D341Med (cell line): Measurements from ENCODE around the gene REXO1.

Experiments used
- DNase-seq: peaks from one replicate; pipeline ENCODE4 v3.0.0; 2012; ENCODE audit warnings: low spot score

The REXO1 gene

GRCh38 chr19:1790054-1790792 is 58.1 kb downstream of the REXO1 start:
- no peak for DNase-seq

GRCh38 chr19:1789261-1790041 is 58.8 kb downstream of the REXO1 start:
- DNase-seq = peak; percentile 61

DNA sequence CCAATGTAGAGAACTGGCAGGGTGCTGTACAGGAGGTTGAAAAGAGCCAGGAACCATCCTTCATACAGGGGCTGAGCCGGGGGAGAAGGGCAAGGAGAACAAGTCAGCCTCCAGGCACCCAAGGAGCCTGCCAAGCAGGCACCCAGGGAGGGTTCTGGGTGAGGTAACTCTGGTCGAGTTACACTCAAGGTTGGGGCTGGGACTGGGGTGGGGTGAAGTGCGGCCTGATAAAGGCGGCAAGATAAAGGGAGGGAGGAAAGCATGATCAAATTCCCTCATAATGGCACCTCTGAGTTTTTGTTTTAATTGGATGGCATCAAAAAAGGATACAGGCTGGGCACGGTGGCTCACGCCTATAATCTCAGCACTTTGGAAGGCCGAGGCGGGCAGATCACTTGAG is 61.2 kb downstream of the REXO1 start:
- no peak for DNase-seq

DNA sequence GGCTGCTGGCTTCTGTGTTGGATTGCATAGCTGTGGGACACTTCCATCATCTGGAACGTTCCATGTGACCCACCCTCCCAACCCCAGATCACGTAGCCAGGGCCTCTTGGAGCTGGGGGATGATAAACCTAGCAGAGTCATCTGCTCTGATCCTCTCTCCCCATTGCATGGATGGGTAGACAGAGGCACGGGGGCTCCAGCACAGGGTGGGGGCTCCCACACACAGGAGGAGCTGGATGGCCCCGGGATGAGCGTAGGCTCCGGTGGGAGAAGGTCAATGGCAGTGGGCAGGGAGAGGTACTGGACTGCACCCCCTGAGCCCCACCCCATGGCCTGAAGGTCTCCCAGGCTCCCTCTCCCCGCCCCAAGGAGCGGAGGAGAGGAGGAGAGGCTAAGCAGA is 61.6 kb downstream of the REXO1 start:
- no peak for DNase-seq

DNA sequence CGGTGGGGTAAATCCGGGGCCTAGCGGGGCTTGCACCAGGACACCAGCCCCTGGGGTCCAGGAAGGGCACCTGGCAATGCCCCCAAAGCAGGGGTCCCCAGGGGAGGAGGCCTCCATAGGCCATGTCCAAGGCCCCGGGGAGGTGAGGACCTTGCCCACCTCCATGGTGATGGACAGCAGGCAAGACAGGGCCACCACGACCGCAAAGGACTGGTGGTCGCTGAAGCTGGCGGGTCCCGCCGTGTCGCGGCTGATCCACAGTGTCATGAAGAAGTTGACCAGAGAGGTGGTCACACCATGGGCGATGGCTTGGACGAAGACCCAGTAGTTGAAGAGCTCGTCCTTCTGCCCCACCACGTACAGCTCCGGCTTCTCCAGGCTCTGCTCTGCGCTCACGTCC is 63.0 kb downstream of the REXO1 start:
- no peak for DNase-seq

GRCh38 chr19:1783874-1784273 is 64.4 kb downstream of the REXO1 start:
- no peak for DNase-seq

DNA sequence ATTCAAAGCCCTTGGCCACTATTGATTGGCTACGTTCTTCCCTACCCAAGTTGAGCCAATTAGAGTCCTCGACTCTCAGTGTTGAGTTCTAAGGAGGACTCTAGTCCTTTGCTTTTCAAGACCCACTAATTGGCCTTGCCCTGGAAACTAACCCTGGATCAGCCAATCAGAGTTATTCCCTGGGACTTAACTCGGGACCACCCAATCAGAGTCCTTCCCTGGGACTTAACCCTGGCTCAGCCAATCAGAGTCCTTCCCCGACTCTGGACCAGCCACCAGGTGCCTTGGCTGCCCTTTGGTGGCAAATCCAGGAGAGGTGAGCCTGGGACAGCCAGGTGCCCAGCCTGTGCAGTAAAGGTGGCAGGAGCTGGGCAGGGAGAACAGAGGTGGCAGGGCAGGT is 64.9 kb downstream of the REXO1 start:
- DNase-seq = no peak

DNA sequence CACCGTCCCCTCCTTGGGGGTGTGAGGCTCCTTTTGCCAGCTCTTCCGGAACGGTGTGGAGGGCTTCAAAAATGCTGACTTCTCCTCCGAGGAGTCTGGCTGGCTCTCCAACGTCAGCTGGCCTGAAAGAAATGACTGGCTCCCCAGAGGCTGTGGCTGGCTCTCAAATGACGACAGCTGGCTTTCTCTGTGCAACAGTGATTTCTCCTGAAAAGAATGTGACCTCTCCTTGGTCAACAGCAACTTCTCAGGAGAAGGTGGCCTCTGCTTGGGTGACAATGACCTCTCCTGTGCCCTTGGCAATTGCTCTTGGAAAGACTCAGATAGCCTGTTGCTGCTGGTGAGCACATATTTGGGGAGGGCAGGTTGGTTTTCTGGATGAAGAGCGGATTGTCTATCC is 65.8 kb downstream of the REXO1 start:
- DNase-seq = no peak

GRCh38 chr19:1780272-1780958 is 67.9 kb downstream of the REXO1 start:
- no peak for DNase-seq

- DNase-seq = no peak
Observed at GRCh38 chr19:1779574-1779973, 68.7 kb downstream of the REXO1 start.

GRCh38 chr19:1777149-1777548 is 71.1 kb downstream of the REXO1 start:
- no peak for DNase-seq

GRCh38 chr19:1776606-1777147 is 71.6 kb downstream of the REXO1 start:
- DNase-seq = no peak

GRCh38 chr19:1775951-1776605 is 72.2 kb downstream of the REXO1 start:
- no peak for DNase-seq

- peak; percentile 89 for DNase-seq
Observed at GRCh38 chr19:1774989-1775772, 73.1 kb downstream of the REXO1 start.

DNA sequence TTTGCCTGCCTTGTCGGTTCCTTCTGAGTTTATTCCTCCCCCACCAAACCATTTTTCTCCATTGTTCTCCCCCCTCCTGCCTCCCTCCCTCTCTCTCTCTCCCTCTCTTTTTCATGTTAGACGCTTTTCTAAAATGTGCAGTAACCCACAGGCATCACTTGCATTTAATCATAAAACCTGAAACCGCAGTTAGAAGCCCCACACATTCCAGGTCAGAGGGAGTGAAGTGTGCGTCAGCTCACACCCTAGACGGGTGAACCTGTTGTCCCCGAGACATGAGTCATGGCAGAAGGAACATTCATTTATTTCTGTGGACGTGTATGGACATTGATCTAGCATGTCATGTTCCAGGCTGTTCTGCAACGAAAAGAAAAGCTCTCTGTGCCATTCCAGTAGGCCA is 75.1 kb downstream of the REXO1 start:
- no peak for DNase-seq

- DNase-seq = no peak
Observed at GRCh38 chr19:1770866-1771576, 77.3 kb downstream of the REXO1 start.

- no peak for DNase-seq
Observed at GRCh38 chr19:1769645-1769985, 78.7 kb downstream of the REXO1 start.

GRCh38 chr19:1768918-1769644 is 79.2 kb downstream of the REXO1 start:
- DNase-seq = no peak

DNA sequence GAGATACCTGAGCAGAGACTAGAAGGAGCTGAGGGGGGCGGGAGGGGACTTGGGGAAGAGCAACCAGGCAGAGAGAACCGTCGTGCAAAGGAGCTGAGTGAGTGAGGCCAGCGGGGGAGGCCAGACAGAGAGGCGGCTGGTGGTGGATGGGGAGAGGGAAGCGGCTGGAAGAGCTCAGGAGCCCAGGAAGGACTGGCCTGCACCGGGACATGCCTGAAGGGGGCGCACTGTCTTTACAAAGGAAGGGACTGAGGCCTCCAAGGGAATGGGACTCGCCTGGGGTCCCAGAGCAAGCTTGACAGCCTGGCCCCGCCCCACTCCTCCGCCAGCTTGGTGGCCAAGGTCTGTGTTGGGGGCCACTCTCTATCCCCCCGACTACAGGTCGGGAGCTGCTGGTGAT is 80.0 kb downstream of the REXO1 start:
- no peak for DNase-seq

DNA sequence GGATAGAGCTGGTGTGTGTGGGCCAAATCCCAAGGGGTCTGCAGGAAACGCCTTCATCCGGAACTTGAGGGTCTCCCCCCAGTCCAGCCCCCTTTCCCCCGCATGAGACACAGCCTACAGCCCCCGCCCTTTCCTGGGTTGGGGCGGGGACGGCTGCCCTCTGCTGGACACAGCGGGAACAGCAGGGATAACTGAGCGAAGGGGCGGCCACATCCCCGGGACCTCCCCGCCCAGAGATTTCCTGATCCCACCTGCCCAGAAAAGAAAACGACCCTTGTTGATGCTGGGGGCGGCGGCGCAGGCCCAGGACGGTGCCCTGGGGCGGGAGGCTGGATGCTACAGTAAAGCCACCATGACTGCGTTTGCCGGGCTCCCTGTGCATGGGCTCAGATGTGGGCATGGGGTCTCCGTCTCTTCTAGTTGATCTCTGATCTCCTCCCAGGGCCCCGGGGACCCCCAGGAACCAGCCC is 80.8 kb downstream of the REXO1 start:
- peak; percentile 91 for DNase-seq
